Epidermal melanocyte (primary cell): ENCODE results near the gene ELMO1.

Experiments
- DNase-seq: peaks from one replicate; pipeline ENCODE4 v3.0.0; 2011; ENCODE audit warnings: low spot score; ENCODE audit not compliant: insufficient read length

ELMO1 gene

GRCh38 chr7:36854652-36855051 is 594.0 kb downstream of the ELMO1 start:
- no peak for DNase-seq

- no peak for DNase-seq
Measured at GRCh38 chr7:36852931-36853330, 595.7 kb downstream of the ELMO1 start.

GRCh38 chr7:36852017-36852416 is 596.6 kb downstream of the ELMO1 start:
- no peak for DNase-seq

- DNase-seq = no peak
Measured at GRCh38 chr7:36851382-36851781, 597.3 kb downstream of the ELMO1 start.

GRCh38 chr7:36847946-36848345 is 600.7 kb downstream of the ELMO1 start:
- DNase-seq = no peak

GRCh38 chr7:36844374-36844773 is 604.3 kb downstream of the ELMO1 start:
- peak; percentile 56 for DNase-seq

GRCh38 chr7:36840904-36841303 is 607.8 kb downstream of the ELMO1 start:
- DNase-seq = no peak

- no peak for DNase-seq
Measured at GRCh38 chr7:36838616-36839225, 609.9 kb downstream of the ELMO1 start.

GRCh38 chr7:36831049-36831448 is 617.6 kb downstream of the ELMO1 start:
- no peak for DNase-seq

- DNase-seq = no peak
Measured at GRCh38 chr7:36827726-36828703, 620.6 kb downstream of the ELMO1 start.

- DNase-seq = no peak
Measured at GRCh38 chr7:36825501-36825900, 623.2 kb downstream of the ELMO1 start.

- no peak for DNase-seq
Measured at GRCh38 chr7:36823353-36823752, 625.3 kb downstream of the ELMO1 start.

- no peak for DNase-seq
Measured at GRCh38 chr7:36821617-36822016, 627.0 kb downstream of the ELMO1 start.

GRCh38 chr7:36820527-36821170 is 628.0 kb downstream of the ELMO1 start:
- DNase-seq = no peak

- DNase-seq = no peak
Measured at GRCh38 chr7:36819639-36820038, 629.0 kb downstream of the ELMO1 start.

- DNase-seq = no peak
Measured at GRCh38 chr7:36814311-36814710, 634.4 kb downstream of the ELMO1 start.

GRCh38 chr7:36811807-36812206 is 636.9 kb downstream of the ELMO1 start:
- DNase-seq = no peak

GRCh38 chr7:36810489-36810888 is 638.2 kb downstream of the ELMO1 start:
- no peak for DNase-seq

GRCh38 chr7:36810032-36810431 is 638.6 kb downstream of the ELMO1 start:
- DNase-seq = no peak

- DNase-seq = no peak
Measured at GRCh38 chr7:36809510-36809909, 639.2 kb downstream of the ELMO1 start.

- no peak for DNase-seq
Measured at GRCh38 chr7:36809086-36809485, 639.6 kb downstream of the ELMO1 start.

GRCh38 chr7:36806891-36807290 is 641.8 kb downstream of the ELMO1 start:
- no peak for DNase-seq
